ENCODE data around the gene TNRC18. TPM values are rescaled to one million over a fixed set of nuclear protein-coding genes. Genes with fewer than 3 reads are reported as not detected.
A peak's percentile ranks its signal among the peaks of the same experiment; 100 is the strongest.

TNRC18 gene
- total and polyA plus RNA-seq, 4 donors: 33.4 to 117 (median 84.1) TPM

DNA sequence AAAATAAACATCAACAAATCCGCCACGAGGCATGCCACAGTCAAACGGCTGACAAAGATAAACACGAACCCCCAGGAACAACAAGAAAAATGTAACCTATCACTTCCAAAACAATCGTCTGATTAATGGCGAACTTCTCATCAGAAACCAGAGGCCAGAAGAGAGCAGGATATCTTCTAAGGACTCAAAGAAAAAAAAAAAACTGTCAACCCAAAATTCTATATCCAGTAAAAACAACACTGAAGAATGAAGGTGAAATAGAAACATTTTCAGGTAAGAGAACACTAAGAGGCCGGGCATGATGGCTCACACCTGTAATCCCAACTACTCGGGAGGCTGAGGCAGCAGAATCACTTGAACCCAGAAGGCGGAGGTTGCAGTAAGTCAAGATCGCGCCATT lies 86.6 kb downstream of the TNRC18 start:
- Histone ChIP-seq H3K27ac (ENCODE audit: low read depth in 1 of 2, low read length in 1 of 2) (no peak overlapping the region), H3K36me3 (ENCODE audit: control insufficient read depth in 4 of 4, insufficient read depth in 4 of 4, low read length in 4 of 4) (peaks cover 11 to 68% (median 42%) of the 10 kb centered on the region in 4 donors), H3K4me3 (no peak overlapping the region), H3K27me3 (ENCODE audit: control insufficient read depth in 3 of 3, insufficient read depth in 3 of 3, low read length in 2 of 3) (no peaks in the 10 kb centered on the region), H3K9ac (ENCODE audit: insufficient read depth in 1 of 2, low read length in 2 of 2) (no peak overlapping the region), H3K9me3 (ENCODE audit: control insufficient read depth in 4 of 4, insufficient read depth in 3 of 4, low read length in 3 of 4) (peaks cover 0 to 8% (median 2%) of the 10 kb centered on the region in 4 donors), H3K4me1 (ENCODE audit: control insufficient read depth in 5 of 5, insufficient read depth in 5 of 5, low read length in 5 of 5) (peaks cover 0 to 2% (median 0%) of the 10 kb centered on the region in 5 donors)
- DNase-seq: peak in 1 of 3 donors; percentile 27
- 90 to 93% methylated on average over 11 of the region's 11 CpGs for WGBS, 2 donors
- TF ChIP-seq, protein P1, sequence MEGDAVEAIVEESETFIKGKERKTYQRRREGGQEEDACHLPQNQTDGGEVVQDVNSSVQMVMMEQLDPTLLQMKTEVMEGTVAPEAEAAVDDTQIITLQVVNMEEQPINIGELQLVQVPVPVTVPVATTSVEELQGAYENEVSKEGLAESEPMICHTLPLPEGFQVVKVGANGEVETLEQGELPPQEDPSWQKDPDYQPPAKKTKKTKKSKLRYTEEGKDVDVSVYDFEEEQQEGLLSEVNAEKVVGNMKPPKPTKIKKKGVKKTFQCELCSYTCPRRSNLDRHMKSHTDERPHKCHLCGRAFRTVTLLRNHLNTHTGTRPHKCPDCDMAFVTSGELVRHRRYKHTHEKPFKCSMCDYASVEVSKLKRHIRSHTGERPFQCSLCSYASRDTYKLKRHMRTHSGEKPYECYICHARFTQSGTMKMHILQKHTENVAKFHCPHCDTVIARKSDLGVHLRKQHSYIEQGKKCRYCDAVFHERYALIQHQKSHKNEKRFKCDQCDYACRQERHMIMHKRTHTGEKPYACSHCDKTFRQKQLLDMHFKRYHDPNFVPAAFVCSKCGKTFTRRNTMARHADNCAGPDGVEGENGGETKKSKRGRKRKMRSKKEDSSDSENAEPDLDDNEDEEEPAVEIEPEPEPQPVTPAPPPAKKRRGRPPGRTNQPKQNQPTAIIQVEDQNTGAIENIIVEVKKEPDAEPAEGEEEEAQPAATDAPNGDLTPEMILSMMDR (IDR thresholded peaks at IDR 0.05; ENCODE audit: control extremely low read depth, extremely low read depth): no peak
- ATAC-seq (ENCODE audit: insufficient read depth, low FRiP score): no peak

DNA sequence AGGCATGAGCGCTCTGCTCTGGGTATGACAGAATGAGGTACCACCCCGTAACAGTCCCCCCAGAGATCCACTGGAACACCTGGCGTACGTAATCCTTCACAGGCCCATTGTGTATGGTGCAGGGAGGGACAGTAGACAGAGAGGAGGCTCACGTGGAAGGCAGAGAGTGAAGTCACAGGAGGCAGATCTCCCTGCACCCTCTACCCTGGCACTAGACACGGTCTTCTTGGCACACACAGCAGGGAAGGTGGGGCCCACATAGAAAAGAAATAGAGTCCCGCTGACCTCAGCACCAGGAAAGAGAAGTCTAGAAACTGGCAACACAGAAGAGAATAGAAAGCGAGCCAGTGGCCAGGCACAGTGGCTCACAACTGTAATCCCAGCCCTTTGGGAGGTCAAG lies 89.0 kb downstream of the TNRC18 start:
- WGBS, 2 donors: 88 to 90% methylated on average over 8 of the region's 8 CpGs
- Histone ChIP-seq H3K36me3 (ENCODE audit: control insufficient read depth in 4 of 4, insufficient read depth in 4 of 4, low read length in 4 of 4) (peaks cover 11 to 53% (median 47%) of the 10 kb centered on the region in 4 donors), H3K4me3 (no peak overlapping the region), H3K9ac (ENCODE audit: insufficient read depth in 1 of 2, low read length in 2 of 2) (no peak overlapping the region), H3K27ac (ENCODE audit: low read depth in 1 of 2, low read length in 1 of 2) (no peak overlapping the region), H3K9me3 (ENCODE audit: control insufficient read depth in 4 of 4, insufficient read depth in 3 of 4, low read length in 3 of 4) (peaks cover 0 to 8% (median 2%) of the 10 kb centered on the region in 4 donors), H3K27me3 (ENCODE audit: control insufficient read depth in 3 of 3, insufficient read depth in 3 of 3, low read length in 2 of 3) (no peaks in the 10 kb centered on the region), H3K4me1 (ENCODE audit: control insufficient read depth in 5 of 5, insufficient read depth in 5 of 5, low read length in 5 of 5) (peaks cover 0 to 2% (median 0%) of the 10 kb centered on the region in 5 donors)
- DNase-seq: no peak
- TF ChIP-seq, protein P1 (IDR thresholded peaks at IDR 0.05; ENCODE audit: control extremely low read depth, extremely low read depth): no peak
- no peak for ATAC-seq (ENCODE audit: insufficient read depth, low FRiP score)

DNA sequence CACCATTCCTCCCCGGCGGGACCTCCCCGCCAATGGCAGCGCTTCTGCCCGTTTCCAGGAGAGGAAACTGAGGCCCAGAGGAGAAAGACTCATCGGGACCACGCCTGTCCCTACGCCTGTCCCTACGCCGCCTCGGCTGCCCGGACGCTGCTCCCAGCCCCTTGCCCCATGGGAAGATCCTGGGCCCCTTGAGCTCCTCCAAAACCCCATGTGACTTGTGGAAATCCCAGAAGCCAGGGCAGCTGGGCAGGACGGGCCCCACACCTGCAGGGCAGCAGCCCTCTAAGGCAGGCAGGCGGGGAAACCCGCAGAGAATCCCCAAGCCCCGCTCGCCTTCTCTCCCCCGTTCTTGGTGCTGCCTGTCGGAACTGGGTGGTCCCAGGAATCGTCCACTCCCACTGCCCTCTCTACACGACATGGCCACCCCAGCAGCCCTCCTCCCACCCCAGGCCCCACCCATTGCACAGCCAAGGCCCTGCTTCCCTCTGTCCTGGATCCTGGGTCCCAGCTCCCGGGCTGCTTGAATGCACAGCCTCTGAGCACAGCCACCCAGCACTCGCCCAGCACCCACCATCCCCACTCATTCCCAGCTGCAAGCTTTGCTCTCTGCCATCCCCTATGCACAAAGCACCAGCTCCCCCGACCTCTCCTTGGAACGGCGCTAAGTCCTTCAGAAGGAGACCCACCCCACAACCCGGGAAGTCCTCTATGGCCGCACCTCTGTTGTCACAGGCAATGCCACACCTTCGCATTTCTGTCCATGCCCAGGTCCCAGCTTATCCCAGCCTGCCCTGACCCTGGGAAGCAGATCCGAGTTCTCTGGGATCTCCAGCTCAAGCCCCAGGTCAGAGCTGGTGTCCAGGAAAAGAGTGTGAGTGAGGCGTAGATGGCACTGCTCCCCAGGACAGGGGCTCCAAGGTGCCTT lies 90.3 kb downstream of the TNRC18 start:
- H3K27me3 ChIP-seq (ENCODE audit: control insufficient read depth in 3 of 3, insufficient read depth in 3 of 3, low read length in 2 of 3): no peaks in the 10 kb centered on the region
- H3K36me3 ChIP-seq (ENCODE audit: control insufficient read depth in 4 of 4, insufficient read depth in 4 of 4, low read length in 4 of 4): peaks cover 12 to 47% (median 42%) of the 10 kb centered on the region in 4 donors
- WGBS, 2 donors: 87 to 92% methylated on average over 31 to 32 of the region's 32 CpGs
- H3K27ac ChIP-seq (ENCODE audit: low read depth in 1 of 2, low read length in 1 of 2): no peak overlapping the region
- H3K4me1 ChIP-seq (ENCODE audit: control insufficient read depth in 5 of 5, insufficient read depth in 5 of 5, low read length in 5 of 5): peaks cover 0 to 2% (median 0%) of the 10 kb centered on the region in 5 donors
- no peak overlapping the region for H3K4me3 ChIP-seq
- DNase-seq (no peak), ATAC-seq (ENCODE audit: insufficient read depth, low FRiP score) (no peak)
- no peak overlapping the region for H3K9ac ChIP-seq (ENCODE audit: insufficient read depth in 1 of 2, low read length in 2 of 2)
- H3K9me3 ChIP-seq (ENCODE audit: control insufficient read depth in 4 of 4, insufficient read depth in 3 of 4, low read length in 3 of 4): peaks cover 0 to 8% (median 2%) of the 10 kb centered on the region in 4 donors
- TF ChIP-seq, protein P1 (IDR thresholded peaks at IDR 0.05; ENCODE audit: control extremely low read depth, extremely low read depth): no peak

All from lung (tissue), 12 donors.